GM21619 (cell line): ENCODE results near the gene SH3YL1.

ENCODE experiments used
- ATAC-seq: cut with Tn5 transposase; IDR thresholded peaks from one replicate; pipeline ENCODE4 v1.9.1; 2021; ENCODE audit not compliant: unreplicated experiment

The SH3YL1 gene

DNA sequence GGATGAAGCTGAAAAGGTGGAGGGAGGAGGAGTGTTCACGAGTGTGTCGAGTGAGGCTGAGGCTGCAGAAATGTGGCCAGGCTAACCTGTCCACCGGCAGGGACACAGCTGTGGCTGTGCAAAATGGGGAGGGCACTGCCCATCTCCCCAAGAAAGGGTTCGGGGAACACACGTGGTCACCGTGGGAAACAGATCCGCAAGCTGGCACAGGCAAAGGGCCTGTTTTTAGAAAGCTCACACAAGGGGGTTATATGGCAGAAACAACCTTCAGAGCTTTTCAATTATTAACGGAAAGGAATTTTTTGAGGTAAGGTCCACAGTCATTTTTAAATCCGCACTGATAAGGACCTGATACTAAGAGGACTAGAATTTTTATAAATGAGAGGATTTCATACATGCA, 35.7 kb downstream of the SH3YL1 start:
- no peak for ATAC-seq

DNA sequence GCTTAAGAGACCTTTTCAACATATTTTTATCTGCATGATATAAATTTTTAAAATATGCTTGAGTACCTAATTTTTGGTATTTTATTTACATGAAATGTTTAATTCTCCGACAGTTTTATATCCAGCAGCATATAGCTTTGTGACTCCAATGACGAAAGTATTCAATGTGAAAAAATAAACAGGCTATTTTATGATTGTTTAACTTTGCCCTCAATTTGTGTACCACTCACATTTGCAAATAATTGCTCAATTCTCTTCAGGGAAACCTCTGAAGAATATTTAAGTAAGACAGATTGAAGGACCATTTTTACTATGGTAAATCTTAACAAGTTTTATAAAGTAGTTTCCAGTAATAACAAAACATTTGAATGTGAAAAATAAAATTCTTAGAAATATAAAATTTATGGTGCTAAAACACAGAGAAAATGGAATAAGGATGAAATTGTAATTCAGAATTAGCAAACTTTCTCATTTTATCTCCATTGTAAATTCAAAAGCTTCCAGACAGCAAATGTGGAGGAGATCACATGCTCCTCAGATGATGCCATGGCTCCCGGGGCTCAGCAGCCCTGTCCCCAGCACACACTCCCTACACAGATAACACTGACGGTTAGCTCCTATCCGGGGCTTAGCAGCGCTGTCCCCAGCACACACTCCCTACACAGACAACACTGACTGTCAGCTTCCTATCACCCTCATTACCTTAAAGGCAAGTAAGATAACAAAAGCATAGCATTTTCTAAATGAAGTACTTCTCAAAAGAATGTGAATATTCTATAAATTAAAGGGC, 39.7 kb downstream of the SH3YL1 start:
- no peak for ATAC-seq

DNA sequence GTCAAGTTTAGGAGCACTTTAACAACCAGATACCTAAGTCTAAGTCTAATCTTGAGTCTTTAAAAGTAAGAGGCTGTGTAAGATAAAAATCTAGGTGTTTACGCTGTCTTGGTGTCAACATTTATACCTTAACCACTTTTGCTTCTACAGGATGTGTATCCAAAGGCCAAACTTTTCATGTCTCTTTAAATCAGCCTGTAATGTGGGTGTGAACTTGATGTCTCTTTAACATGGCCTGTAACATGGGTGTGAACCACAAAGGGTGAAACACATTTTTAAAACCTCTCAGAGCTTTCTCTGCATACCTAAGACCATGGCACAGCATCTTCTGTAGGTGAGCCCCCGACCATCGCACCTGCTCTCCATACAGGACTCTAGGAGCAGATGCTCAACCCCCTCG, 40.4 kb downstream of the SH3YL1 start:
- ATAC-seq: no peak

DNA sequence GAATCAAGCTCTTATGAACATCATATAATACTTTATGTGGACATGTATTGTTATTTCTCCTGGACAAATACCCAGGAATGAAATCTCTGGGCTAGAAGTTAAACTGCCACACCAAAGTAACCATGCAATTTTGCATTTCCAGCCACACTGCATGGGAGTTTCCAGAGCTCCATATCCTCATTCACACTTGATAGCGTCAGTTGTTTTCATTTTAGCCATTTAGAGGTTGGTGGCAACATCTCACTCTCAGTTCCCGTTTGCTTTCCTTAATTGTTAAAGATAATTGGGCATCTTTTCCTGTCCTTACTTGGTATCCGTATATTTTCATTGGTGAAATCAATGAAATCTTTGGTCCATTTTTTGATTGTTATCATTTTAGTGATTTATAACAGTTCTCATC, 47.8 kb downstream of the SH3YL1 start:
- no peak for ATAC-seq

DNA sequence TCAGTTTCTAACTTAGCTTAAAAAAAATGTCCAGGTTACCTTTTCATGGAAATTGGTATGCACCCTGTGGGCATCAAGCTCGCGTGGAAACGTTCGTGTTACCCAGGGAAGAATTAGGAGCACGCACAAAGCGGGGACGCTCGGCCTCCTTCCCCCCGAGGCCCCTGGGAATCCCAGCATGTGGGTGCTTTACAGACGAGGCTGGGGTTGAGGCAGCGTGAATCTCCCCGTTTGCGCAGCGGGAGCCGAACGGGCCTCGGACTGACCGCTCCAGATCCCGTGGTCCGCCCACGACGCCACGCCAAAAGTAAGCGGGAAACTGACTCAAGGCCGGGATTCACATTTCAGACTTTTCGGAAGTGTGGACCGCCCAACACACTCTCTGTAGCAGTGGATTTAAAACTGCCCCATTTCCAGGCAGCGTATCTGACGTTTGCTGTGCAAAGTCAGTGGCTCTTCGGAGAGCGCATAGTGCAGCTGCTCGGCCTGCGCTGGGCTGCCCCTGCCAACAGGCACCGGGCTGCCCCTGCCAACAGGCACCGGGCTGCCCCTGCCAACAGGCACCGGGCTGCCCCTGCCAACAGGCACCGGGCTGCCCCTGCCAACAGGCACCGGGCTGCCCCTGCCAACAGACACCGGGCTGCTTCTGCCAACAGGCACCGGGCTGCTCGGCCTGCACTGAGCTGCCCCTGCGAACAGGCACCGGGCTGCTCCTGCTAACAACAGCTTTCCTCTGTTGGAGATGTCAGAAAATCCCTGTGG, 49.7 kb downstream of the SH3YL1 start:
- ATAC-seq: no peak

DNA sequence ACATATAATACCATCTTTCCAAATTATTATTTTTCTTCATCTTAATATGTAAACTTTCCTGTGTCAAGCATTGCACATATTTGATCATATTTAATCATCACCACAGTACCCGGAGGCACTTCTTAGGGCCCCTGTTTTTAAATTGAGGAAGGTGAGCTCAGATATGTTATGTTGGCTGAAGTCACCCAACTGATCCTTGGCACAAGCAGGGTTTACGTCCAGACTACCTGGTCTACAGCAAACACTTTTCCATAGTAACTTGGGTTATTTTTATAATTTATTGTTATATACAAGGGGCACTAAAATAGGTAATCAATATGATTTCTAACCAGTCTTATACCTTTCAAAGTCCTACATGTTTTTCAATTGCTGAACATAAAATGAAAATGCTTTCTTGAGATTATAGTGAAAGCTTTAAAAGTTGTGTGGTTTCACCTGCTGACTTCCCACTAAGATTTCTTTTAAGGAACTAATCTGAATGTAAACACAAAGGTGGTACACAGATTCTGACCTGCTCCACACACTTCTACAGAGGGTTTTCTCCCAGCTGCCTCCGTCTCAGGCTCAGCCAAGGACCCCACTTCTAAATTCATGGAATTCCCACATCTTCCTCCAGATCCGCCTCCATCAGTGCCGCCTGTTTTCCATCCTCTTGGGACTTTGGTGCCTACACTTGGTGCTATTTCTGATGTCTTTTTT, 52.2 kb downstream of the SH3YL1 start:
- ATAC-seq: no peak

DNA sequence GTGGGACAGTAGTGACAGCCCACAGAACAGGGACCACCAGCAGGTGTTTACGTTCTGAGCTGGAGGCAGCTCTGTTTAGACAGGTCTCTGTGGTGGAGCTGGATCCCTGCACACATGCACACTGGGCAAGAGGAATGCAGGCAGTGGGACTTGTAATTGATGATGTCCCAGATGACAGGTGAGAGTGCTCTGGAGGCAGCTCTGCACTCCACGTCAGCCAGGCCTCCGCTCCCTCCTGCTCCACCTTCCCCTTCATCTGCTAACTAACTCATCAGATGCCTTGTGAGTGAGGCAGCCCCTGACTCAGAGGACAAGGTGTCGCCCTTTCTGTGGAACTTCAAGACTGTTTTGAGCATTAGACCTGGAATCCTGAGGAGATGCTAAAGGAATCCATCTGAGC, 53.2 kb downstream of the SH3YL1 start:
- ATAC-seq: no peak

DNA sequence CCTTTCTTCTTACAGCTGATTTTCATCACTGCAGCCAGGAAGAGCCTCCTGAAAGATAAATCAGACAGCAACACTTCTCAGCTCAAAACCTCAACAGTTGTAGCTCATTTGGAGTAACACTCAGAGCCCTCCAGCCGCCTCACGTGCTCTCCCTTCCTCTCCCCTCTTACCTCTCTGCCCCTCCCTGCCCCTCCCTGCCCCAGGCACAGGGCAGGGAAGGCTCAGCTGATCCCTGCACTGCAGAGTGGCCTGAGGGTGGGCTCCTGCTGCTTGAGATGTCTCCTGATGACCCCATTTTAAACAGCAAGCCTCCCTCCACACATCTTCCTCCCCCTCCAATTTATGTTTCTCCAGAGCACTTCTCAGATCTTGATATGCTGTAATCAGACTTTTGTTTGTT, 54.4 kb downstream of the SH3YL1 start:
- ATAC-seq: no peak

DNA sequence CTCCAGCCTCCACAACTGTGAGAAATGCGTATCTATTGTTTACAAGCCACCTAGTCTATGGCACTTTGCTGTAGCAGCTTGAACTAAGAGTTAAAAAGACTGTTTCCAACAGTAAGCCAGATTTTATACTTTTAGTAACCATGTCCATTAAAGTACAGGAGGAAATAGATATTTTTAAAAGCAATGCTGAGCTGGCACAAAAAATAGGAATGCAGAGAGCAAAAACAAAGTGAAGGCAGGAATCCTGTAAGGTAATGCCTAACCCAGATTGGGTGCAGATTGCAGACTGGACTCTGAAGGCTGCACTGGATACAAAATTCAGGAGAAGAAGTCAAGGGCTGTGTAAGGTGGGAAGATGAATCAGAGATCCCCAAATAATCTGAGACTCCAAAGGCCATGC, 55.5 kb downstream of the SH3YL1 start:
- no peak for ATAC-seq

DNA sequence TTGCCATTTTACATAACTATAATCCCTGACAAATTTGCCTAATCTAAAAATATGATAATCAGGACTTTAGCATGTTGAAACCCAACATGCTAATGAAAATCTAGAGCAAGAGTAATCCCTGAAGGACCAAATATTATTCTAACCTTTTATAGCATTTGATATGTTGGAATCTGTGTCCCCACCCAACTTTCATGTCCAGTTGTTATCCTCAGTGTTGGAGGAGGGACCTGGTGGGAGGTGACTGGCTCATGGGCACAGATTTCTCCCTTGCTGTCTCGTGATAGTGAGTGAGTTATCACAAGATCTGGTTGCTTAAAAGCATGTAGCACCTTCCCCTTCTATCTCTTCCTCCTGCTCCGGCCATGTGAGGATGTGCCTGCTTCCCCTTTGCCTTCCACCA, 59.8 kb downstream of the SH3YL1 start:
- ATAC-seq: no peak

DNA sequence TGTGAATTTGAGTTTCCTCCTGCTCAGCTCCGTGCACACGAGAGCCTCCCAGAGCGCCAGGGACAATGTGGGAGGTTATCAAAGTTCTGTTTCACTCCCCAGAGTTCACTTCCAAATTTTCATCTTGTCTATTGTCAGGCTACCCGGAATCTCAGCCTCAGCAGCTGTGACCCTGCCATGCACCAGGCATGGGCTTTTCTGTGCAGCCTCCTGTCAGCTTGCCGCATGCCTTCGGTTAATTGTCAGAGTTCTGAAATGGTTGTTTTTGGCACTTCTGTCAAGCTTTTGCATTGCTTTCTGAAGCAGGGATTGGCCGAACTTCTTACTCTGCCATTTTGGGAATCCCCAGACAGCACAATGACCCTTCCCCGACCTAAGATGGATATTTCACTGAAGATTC, 60.4 kb downstream of the SH3YL1 start:
- ATAC-seq: no peak

DNA sequence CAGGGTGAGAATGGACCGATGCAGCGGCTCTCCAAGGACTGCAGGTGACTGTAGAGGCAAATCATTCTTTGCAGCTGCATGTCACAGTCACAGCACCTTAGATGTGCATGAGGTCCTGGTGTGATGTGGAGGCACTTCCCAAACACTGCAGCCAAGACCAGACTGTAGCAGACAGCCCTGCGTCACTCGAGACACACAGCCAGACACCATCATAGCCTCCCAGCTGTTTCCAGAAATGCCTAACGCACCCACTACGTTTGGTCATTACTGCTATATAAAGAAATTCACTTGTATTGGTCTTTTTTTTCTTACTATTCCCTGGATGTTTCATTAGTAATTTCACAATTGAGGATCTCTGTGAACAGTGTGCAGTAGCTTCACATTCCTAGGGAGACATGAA, 60.9 kb downstream of the SH3YL1 start:
- ATAC-seq: no peak

DNA sequence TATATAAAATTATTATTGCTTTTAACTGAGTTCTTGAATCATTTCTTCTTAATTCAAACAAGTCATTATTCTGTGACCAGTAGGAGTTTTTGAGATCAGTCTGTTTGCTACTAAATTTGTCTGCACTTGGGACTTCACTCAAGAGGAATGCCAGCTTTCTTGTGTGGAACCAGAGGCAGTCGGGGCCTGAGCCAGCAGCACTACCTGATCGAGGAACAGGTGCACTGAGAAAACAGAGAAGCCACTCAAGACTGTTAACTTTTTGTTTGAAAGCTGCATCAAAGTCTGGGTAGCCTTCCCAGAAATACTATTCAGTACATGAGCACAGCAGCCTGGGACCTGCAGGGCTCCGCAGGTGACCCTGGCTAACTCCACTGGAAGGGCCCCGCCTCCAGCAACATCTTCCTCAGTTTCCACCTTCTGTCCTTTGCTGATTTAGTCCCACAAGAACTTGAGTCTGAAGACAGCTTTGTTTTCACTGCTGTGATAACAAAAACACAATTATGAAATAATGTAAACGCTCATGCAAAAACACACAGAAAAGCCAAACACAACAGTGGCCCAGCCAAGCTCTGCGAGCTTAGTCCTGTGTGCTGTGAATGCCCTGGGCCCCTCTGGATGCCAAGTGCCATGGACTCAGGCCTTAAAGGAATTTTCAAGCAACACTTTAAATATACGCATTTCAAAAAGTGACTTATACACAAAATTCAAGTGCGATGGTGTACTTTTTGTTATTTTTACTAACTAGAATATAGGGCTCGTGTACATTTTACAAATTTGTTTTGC, 62.0 kb downstream of the SH3YL1 start:
- no peak for ATAC-seq

DNA sequence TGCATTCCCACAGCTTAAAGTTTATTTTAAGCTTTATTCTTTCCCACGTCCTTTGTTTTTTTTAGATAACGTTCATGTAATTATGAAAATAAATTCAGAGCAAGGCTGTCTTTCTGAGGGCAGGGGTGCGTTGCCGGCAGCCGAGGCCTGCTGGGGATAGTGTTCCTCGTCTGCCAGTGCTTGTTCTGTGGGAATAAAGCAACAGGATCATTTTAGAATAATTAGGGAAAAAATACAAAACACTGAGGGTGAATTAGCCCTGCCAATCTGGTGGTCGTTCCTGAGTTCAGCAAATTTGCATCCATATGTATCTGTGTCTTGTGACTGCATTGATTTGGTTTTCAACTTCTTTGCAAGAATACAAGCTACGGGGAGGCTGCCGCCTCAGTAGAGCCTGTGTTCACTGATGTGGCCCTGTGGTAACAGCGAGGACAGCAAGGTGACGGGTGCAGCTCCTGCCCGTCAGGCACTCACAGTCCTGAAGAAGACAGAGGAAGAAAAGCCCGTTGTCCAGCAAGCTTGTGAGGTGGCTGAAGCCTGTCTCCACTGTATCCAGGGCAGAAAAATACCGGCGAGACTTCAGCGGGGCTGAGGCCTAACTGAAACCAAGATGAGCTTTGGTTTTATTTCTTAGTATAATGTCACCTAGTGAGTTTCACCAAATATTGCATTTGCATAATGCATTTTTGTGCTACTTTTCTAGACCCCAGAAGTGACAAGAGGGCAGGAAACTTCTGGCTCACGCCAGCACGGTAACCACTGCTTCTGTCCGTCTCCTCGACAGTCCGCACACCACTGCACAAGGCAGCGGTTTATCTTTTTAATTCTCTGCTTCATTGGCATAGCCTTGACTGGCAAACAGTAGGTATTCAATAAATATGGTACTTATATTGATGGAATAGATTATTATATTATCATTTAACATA, 64.5 kb downstream of the SH3YL1 start:
- no peak for ATAC-seq

DNA sequence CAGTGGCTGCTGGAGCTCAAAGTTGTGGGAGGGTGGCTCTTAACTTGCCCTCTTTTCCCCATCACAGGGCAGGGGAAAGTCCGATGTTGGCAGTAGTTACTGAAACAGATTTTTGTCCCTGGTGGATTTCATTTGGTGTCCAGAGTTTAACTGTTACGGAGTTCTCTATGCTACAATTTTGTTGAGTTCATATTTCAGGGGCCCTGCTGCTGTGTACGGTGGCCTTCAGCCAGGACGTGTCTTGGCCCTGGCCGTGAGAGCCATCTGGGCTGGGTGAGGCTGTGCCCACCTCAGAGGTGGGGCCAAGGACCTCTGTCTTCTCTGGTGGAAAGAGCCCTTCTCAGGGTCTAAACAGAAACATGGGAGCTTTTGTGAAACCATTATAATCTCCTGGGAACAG, 67.4 kb downstream of the SH3YL1 start:
- no peak for ATAC-seq

DNA sequence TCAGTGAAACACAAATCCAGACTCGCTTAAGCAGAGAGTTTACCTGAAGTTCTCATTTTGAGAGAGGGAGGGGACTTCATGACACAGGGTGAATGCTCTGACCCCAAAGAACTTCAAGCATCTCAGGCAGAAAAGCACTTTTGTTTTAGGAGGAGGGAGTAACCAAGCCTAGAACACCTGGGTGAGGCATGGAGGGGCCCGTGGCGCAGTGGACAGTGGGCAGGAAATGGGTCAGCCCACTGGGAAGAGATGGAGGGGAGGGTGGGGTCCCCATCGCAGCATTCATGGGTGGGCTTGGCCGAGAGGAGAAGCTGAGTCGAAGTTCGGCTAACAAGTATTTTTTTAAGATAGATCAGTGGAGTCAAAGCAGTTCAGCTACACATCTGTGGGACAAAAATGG, 67.9 kb downstream of the SH3YL1 start:
- no peak for ATAC-seq

DNA sequence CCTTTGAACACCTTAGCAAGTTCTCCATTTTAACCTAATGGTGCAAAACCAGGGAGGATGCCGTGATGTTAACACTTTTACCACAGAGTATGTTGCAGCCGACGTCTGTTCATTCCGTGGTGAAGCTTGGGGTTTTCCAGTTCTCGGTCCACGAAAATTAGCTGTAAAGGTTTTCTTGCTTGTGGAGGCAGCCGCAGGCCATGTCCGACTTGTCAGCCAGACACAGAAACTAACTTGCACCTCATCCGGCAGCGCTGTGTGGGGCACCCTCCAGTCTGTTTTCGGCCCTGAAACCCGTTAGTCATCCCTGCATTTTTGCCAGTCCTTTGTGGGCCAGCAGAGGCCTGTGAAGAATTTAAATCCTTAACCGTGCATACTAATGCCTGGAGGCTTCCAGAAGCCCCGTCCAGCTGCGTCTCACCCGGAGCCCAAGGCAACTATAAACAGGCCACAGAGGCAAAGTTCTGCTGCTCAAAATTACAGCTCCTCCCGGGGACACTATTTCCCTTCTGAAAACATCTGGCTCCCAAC, 70.6 kb downstream of the SH3YL1 start:
- no peak for ATAC-seq

DNA sequence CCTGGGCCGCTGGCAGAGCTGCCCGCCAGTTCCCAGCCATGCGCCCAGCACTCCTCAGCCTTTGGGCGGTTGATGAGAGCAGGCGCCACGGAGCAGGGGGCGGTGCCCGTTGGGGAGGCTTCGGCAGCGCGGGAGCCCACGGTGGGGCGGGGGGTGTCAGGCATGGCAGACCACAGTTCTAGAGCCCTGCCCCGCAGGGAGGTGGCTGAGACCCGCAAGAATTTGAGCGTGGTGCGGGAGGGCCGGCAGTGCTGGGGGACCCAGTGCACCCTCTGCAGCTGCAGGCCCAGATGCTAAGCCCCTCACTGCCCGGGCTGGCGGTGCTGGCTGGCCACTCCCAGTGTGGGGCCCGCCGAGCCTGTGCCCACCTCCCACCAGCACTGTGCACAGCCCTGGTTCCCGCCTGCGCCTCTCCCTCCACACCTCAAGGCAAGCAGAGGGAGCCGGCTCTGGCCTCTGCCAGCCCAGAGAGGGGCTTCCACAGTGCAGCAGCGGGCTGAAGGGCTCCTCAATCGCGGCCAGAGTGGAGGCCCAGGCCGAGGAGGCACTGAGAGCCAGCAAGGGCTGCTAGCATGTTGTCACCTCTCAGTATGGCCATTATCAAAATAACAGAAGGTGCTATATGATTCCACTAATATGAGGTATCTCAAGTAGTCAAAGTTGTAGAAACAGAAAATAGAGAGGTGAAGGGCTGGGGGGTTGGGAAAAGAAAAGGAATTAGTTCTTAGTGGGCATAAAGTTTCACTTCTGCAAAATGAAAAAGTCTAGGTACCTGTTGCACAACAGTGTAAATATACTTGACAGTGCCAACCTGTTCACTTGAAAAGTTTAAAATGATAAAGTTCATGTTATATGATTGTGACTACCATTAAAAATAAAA, 72.3 kb downstream of the SH3YL1 start:
- ATAC-seq: no peak

DNA sequence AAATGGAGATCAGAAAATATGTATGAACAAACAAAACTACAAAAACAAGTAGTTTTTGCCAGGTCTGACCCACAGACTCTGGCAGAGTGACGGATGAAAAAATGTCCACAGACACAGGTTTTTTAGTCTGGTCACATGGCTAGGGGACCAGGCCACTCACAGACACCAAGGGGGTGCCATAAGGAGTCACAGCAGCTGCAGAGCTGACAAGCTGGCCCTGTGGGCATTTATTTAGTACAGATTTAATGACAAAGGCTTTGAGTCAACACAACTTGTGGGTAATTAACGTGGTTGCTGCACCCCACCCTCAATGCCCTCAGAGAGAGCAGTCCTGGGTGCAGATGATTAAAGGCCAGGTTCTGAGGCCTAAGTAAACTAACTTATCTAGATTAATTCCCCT, 76.0 kb downstream of the SH3YL1 start:
- ATAC-seq: no peak
